Heart left ventricle (tissue), 13 donors: ENCODE results near the gene SLC25A11.

Source experiments
- CTCF ChIP-seq, 12 donors: fragments of 200-600 bp; sonication (generic) in 4 of 12; IDR thresholded peaks; one replicate each; pipeline versions ENCODE4 v1.5.0 to v1.8.0; 2018 to 2022; ENCODE audit warnings: antibody characterized with exemption in 12 of 12, mild to moderate bottlenecking in 5 of 12
- POLR2A ChIP-seq, 2 donors: fragments of 450-650 bp; IDR thresholded peaks; one replicate each; pipeline ENCODE4 v1.6.1; 2017; ENCODE audit warnings: antibody characterized with exemption in 2 of 2, mild to moderate bottlenecking in 2 of 2, moderate library complexity in 2 of 2
- donor health status: ischemic (EF 13 %, LVEDD 7.1; RV severe dilation, severe dysfunction).
- donor health status: DM: no; HTN: yes; CAD: no.
- donor health status: DM: no; HTN: no; CAD: no.
- donor health status: ischemic (EF 25% LVEDD 6.9; RV normal size, moderate dysfunction).
- donor health status: ischemic (EF 25% LVEDD 5.7; RV mildly dilated, moderate dysfunction).
- donor health status: ischemic (EF 35%, LVEDD 5.7; RV mildly dilated, moderate dysfunction).
- donor health status: nonischemic (EF 11% LVEDD 7.7; RV severe dilation, severe dysfunction).
- donor health status: DM: yes; HTN: yes; CAD: no.
- donor health status: PGD.
- donor health status: ischemic (EF 29% LVEDD 5.4; RV normal size, mild dysfunction).
- donor health status: nonischemic (EF 23%, LVEDD 6.1; RV moderate dilation, normal function).

- TF ChIP-seq POLR2A (IDR thresholded peaks at IDR 0.05) = no peak
- no peak for TF ChIP-seq CTCF (IDR thresholded peaks at IDR 0.05)
Observed at GRCh38 chr17:4933646-4934045, 6.2 kb downstream of the SLC25A11 start.
